H9 (cell line): ENCODE data around the gene PTCRA. TPM values are rescaled to one million over a fixed set of nuclear protein-coding genes. Genes with fewer than 3 reads are reported as not detected.

Experiments
- DNase-seq: peaks from one replicate; pipeline ENCODE4 v3.0.0-alpha.2; 2017
- H2AFZ ChIP-seq: one replicate; pipeline ENCODE4 v1.6.1; 2013; ENCODE audit warnings: mild to moderate bottlenecking, low read length, control low read depth, moderate library complexity
- H2AK5ac ChIP-seq: 2 replicates; pipeline ENCODE4 v1.6.1; 2013; ENCODE audit warnings: low read length, control low read depth, mixed read lengths; ENCODE audit not compliant: insufficient read length
- H2BK120ac ChIP-seq: one replicate; pipeline ENCODE4 v1.6.1; 2013; ENCODE audit warnings: low read depth, mild to moderate bottlenecking, low read length, control low read depth, inconsistent platforms; ENCODE audit not compliant: poor library complexity, severe bottlenecking
- H2BK12ac ChIP-seq: 2 replicates; pipeline ENCODE4 v1.6.1; 2013; ENCODE audit warnings: low read length, control low read depth, mixed read lengths, low read depth; ENCODE audit not compliant: insufficient read length
- H2BK15ac ChIP-seq: 2 replicates; pipeline ENCODE4 v1.6.1; 2013; ENCODE audit warnings: low read depth, low read length, control low read depth
- H2BK20ac ChIP-seq: one replicate; pipeline ENCODE4 v1.6.1; 2013; ENCODE audit warnings: low read depth, mild to moderate bottlenecking, low read length, control low read depth, inconsistent platforms; ENCODE audit not compliant: poor library complexity, severe bottlenecking
- H2BK5ac ChIP-seq: 2 replicates; pipeline ENCODE4 v1.6.1; 2013; ENCODE audit warnings: low read length, control low read depth, mixed read lengths; ENCODE audit not compliant: insufficient read length
- H3K14ac ChIP-seq: 2 replicates; pipeline ENCODE4 v1.6.1; 2013; ENCODE audit warnings: low read length, control low read depth; ENCODE audit not compliant: insufficient read depth
- H3K18ac ChIP-seq: 2 replicates; pipeline ENCODE4 v1.6.1; 2013; ENCODE audit warnings: low read depth, mild to moderate bottlenecking, mixed read lengths, low read length, control low read depth; ENCODE audit not compliant: insufficient read length
- H3K23ac ChIP-seq: 2 replicates; pipeline ENCODE4 v1.6.1; 2013; ENCODE audit warnings: low read length, control low read depth, mixed read lengths, low read depth; ENCODE audit not compliant: insufficient read length
- H3K23me2 ChIP-seq: 2 replicates; pipeline ENCODE4 v1.6.1; 2013; ENCODE audit warnings: low read depth, mild to moderate bottlenecking, mixed read lengths, low read length, control low read depth; ENCODE audit not compliant: insufficient read length, poor library complexity, severe bottlenecking
- H3K27ac ChIP-seq: 2 replicates; pipeline ENCODE4 v1.5.1; 2013; ENCODE audit warnings: low read length, control low read depth, mixed read lengths, low read depth; ENCODE audit not compliant: insufficient read length
- H3K27me3 ChIP-seq: 2 replicates; pipeline ENCODE4 v1.6.1; 2013; ENCODE audit warnings: low read length, control low read depth, inconsistent platforms; ENCODE audit not compliant: insufficient read depth
- H3K4ac ChIP-seq: 2 replicates; pipeline ENCODE4 v1.6.1; 2013; ENCODE audit warnings: low read depth, mild to moderate bottlenecking, control low read depth, inconsistent platforms, low read length, moderate library complexity
- H3K4me1 ChIP-seq: 2 replicates; pipeline ENCODE4 v1.6.1; 2013; ENCODE audit warnings: low read length, control low read depth, inconsistent platforms; ENCODE audit not compliant: insufficient read depth
- H3K4me2 ChIP-seq: 2 replicates; pipeline ENCODE4 v1.6.1; 2013; ENCODE audit warnings: low read length, control low read depth, mixed read lengths; ENCODE audit not compliant: insufficient read length, insufficient read depth
- H3K56ac ChIP-seq: 2 replicates; pipeline ENCODE4 v1.6.1; 2013; ENCODE audit warnings: low read depth, mild to moderate bottlenecking, mixed read lengths, low read length, control low read depth; ENCODE audit not compliant: insufficient read length
- H3K79me1 ChIP-seq: 2 replicates; pipeline ENCODE4 v1.6.1; 2013; ENCODE audit warnings: low read depth, mild to moderate bottlenecking, moderate library complexity, low read length, control low read depth, inconsistent platforms; ENCODE audit not compliant: insufficient read depth, poor library complexity, severe bottlenecking
- H3K79me2 ChIP-seq: 2 replicates; pipeline ENCODE4 v1.6.1; 2013; ENCODE audit warnings: low read length, control low read depth, inconsistent platforms; ENCODE audit not compliant: insufficient read depth
- H3K9ac ChIP-seq: 2 replicates; pipeline ENCODE4 v1.6.1; 2013; ENCODE audit warnings: low read length, control low read depth, mixed read lengths; ENCODE audit not compliant: insufficient read length; ENCODE audit errors: extremely low read depth
- H3K9me3 ChIP-seq: one replicate; pipeline ENCODE4 v1.6.1; 2013; ENCODE audit warnings: low read depth, low read length, inconsistent platforms; ENCODE audit not compliant: control insufficient read depth
- H3T11ph ChIP-seq: one replicate; pipeline ENCODE4 v1.6.1; 2013; ENCODE audit warnings: mild to moderate bottlenecking, low read length, control low read depth, inconsistent platforms
- H4K20me1 ChIP-seq: one replicate; pipeline ENCODE4 v1.6.1; 2013; ENCODE audit not compliant: control insufficient read depth, insufficient read length, insufficient read depth
- H4K5ac ChIP-seq: 2 replicates; pipeline ENCODE4 v1.6.1; 2013; ENCODE audit warnings: low read depth, mild to moderate bottlenecking, mixed read lengths, low read length, control low read depth; ENCODE audit not compliant: insufficient read length
- H4K8ac ChIP-seq: replicated peaks from 2 replicates; pipeline ENCODE4 v1.6.1; 2013; ENCODE audit warnings: low read length, control low read depth, mixed read lengths, low read depth; ENCODE audit not compliant: insufficient read length
- H4K91ac ChIP-seq: 2 replicates; pipeline ENCODE4 v1.6.1; 2013; ENCODE audit warnings: low read depth, mild to moderate bottlenecking, moderate library complexity, mixed read lengths, low read length, control low read depth; ENCODE audit not compliant: insufficient read length
- H3K27ac Mint-ChIP-seq, 3 experiments: 2 replicates in 2 of 3; 3 replicates in 1 of 3; pipeline ENCODE4 v1.8.0; 2020 to 2021; ENCODE audit warnings: mixed read lengths in 3 of 3, mild to moderate bottlenecking in 1 of 3, moderate library complexity in 1 of 3
- H3K27me3 Mint-ChIP-seq: 2 replicates; pipeline ENCODE4 v1.8.0; 2021; ENCODE audit warnings: low read depth, mild to moderate bottlenecking, moderate library complexity, mixed read lengths
- H3K36me3 Mint-ChIP-seq, 3 experiments: 2 replicates in 2 of 3; 3 replicates in 1 of 3; pipeline ENCODE4 v1.8.0; 2020 to 2021; ENCODE audit warnings: low read depth in 3 of 3, mixed read lengths in 3 of 3; ENCODE audit not compliant: insufficient read depth in 1 of 3
- H3K4me1 Mint-ChIP-seq, 2 experiments: 2 replicates each; pipeline ENCODE4 v1.8.0; 2020; ENCODE audit warnings: mixed read lengths in 2 of 2
- H3K4me3 Mint-ChIP-seq, 2 experiments: 2 replicates in 1 of 2; 3 replicates in 1 of 2; pipeline ENCODE4 v1.8.0; 2020 to 2021; ENCODE audit warnings: mild to moderate bottlenecking in 2 of 2, mixed read lengths in 2 of 2, moderate library complexity in 1 of 2
- H3K9me3 Mint-ChIP-seq, 2 experiments: 2 replicates in 1 of 2; 3 replicates in 1 of 2; pipeline ENCODE4 v1.8.0; 2020; ENCODE audit warnings: mild to moderate bottlenecking in 2 of 2, mixed read lengths in 2 of 2, moderate library complexity in 1 of 2
- whole genome bisulfite sequencing: extraction: QIAGEN DNeasy Blood & Tissue Kit; methylation state at CpG from one replicate; pipeline ENCODE4 v1.1.7; 2013; ENCODE audit warnings: missing lambda C conversion rate, low lambda C conversion rate, mixed read lengths; ENCODE audit not compliant: insufficient read length; ENCODE audit errors: extremely low coverage; 5-methylcytosine and 5-hydroxymethylcytosine counted together
- total RNA-seq: library from RNA; stranded (reverse); gene quantifications from 2 replicates; pipeline ENCODE4 v1.2.1, GENCODE V29; 2021
- TF ChIP-seq, protein P1 (sequence below): fragments of 200-600 bp; sonication (generic); conservative IDR thresholded peaks from 3 replicates; pipeline ENCODE4 v1.8.0; 2021; ENCODE audit warnings: antibody characterized with exemption, mild to moderate bottlenecking

The PTCRA gene
- total RNA-seq, 1 experiment from 2014 or later, result not detected

DNA sequence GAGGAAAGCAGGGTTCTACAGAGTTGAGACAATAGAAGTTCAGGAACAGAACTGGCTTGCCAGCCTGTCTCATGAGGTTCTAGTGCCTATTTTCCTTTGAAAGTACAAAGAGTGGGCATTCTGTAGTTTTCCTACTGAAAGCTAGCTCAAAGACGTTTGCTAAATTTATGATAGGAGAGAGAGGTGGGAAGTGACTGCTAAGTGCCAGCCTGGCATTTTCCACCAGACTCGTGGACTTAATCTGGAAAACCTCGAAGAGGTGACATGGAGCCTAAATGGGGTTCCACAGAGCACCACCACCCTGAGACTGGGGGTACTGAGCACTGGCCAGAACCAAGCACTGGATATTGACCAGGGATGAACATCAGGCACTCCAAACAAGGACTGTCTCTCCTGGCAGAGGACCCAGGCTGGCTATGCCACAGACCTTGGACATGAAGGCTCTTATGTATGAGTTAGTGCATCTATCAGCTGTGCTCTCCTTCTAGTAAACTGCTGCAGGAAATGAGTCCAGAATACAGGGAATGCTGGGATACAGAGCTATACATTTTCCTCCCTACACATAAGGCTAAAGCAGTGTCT lies 56.0 kb downstream of the PTCRA start:
- H4K8ac ChIP-seq, result no peak overlapping the region
- no peak overlapping the region for H3K9ac ChIP-seq
- H3K79me1 ChIP-seq, result no peaks in the 10 kb centered on the region
- H2BK15ac ChIP-seq, result no peak overlapping the region
- no peak overlapping the region for H4K91ac ChIP-seq
- no peak overlapping the region for H3T11ph ChIP-seq
- no peak overlapping the region for H3K4ac ChIP-seq
- TF ChIP-seq, protein P1, sequence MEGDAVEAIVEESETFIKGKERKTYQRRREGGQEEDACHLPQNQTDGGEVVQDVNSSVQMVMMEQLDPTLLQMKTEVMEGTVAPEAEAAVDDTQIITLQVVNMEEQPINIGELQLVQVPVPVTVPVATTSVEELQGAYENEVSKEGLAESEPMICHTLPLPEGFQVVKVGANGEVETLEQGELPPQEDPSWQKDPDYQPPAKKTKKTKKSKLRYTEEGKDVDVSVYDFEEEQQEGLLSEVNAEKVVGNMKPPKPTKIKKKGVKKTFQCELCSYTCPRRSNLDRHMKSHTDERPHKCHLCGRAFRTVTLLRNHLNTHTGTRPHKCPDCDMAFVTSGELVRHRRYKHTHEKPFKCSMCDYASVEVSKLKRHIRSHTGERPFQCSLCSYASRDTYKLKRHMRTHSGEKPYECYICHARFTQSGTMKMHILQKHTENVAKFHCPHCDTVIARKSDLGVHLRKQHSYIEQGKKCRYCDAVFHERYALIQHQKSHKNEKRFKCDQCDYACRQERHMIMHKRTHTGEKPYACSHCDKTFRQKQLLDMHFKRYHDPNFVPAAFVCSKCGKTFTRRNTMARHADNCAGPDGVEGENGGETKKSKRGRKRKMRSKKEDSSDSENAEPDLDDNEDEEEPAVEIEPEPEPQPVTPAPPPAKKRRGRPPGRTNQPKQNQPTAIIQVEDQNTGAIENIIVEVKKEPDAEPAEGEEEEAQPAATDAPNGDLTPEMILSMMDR, result no peak
- Mint-ChIP-seq H3K36me3 (peaks cover 3 to 18% (median 13%) of the 10 kb centered on the region in 3 experiments; a peak in 5 of 7 replicates), H3K27ac (no peak overlapping the region), H3K4me1 (peaks cover 0 to under 1% of the 10 kb centered on the region in 2 experiments; a peak in 2 of 4 replicates), H3K27me3 (no peaks in the 10 kb centered on the region), H3K9me3 (no peaks in the 10 kb centered on the region), H3K4me3 (no peak overlapping the region)
- no peaks in the 10 kb centered on the region for H4K20me1 ChIP-seq
- H2BK5ac ChIP-seq, result no peak overlapping the region
- no peak overlapping the region for H2AFZ ChIP-seq
- no peak overlapping the region for H3K14ac ChIP-seq
- no peak overlapping the region for H2AK5ac ChIP-seq
- H3K27ac ChIP-seq, result no peak overlapping the region
- no peak overlapping the region for H3K23ac ChIP-seq
- H4K5ac ChIP-seq, result no peak overlapping the region
- no peak overlapping the region for H2BK20ac ChIP-seq
- no peak overlapping the region for H3K56ac ChIP-seq
- no peaks in the 10 kb centered on the region for H3K4me1 ChIP-seq
- no peaks in the 10 kb centered on the region for H3K27me3 ChIP-seq
- WGBS, result no CpG with 5 or more reads among the region's 3 CpGs
- H2BK12ac ChIP-seq, result no peak overlapping the region
- no peaks in the 10 kb centered on the region for H3K9me3 ChIP-seq
- H3K79me2 ChIP-seq, result no peaks in the 10 kb centered on the region
- no peak overlapping the region for H2BK120ac ChIP-seq
- H3K23me2 ChIP-seq, result no peaks in the 10 kb centered on the region
- no peak overlapping the region for H3K18ac ChIP-seq
- no peak overlapping the region for H3K4me2 ChIP-seq
- DNase-seq, result no peak
